Activated T-cell treated with anti-CD3 and anti-CD28 coated beads, Interleukin-2, amount 50 U/mL, for 1 hour (primary cell): ENCODE data around the gene MTX1.
"Not testable (repeated sequence)": the region's sequence is repeated elsewhere in the genome, so short reads cannot be mapped to it uniquely, and the experiment has no call there.

Source experiments
- DNase-seq: peaks from one replicate; pipeline ENCODE4 v3.0.0-alpha.2; 2020

MTX1 gene

DNA sequence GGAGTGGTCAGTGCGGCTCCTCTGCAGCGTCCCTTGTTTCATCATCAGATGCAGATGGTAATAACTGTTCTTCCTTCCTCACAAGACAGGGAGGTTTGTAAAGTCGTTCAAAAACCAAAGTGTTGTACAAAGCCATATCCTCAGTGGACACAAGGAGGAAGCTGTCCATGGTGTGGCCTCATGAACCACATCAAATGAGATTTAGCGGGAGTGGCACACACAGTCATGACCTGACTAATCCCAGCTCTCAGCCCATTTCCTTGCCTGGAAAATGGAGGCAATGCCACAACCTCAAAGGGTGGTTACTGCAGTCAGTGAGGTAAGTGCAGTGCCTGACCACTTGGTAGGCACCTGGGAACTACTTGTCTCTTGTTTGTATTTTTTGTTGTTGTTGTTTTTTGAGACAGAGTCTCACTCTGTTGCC lies 33.4 kb downstream of the MTX1 start:
- no peak for DNase-seq

GRCh38 chr1:155242805-155243358 lies 34.4 kb downstream of the MTX1 start:
- no peak for DNase-seq

DNA sequence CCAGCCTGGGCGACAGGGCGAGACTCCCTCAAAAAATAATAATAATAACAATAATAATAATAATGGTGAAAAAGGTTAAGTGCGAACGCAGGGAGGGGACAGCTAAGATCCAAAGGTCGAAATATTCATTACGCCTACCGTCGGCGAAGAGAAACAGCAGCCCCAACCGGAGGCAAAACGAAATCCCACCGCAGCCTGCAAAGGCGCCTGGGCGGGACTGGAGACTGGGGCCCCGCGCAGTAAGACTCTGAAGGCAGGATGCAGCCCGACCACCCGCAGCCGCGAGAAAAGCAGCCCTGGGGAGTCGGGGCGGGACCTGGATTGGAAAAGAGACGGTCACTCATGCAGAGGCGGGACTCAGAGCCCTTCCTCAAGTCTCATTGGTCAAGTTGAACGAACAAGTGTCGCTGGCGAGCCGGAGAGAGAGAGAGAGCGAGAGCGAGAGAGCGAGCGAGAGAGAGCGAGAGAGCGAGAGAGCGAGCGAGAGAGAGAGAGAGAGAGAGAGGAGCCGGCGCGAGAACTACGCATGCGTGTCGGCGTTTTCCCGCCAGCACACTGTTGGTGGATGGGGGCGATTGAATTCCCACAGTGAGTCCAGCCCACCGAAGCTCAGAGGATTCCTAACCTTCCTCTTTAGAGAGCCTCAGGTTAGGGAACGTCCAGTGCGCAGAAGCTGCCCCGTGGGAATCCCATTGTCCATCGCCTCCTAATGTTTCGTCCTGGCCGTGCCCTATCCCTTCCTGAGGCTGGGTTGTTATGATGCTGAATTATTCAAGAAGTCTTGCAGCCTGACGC lies 36.1 kb downstream of the MTX1 start:
- DNase-seq, result peak; percentile 90

- no peak for DNase-seq
Observed at GRCh38 chr1:155245163-155245524, 36.6 kb downstream of the MTX1 start.

DNA sequence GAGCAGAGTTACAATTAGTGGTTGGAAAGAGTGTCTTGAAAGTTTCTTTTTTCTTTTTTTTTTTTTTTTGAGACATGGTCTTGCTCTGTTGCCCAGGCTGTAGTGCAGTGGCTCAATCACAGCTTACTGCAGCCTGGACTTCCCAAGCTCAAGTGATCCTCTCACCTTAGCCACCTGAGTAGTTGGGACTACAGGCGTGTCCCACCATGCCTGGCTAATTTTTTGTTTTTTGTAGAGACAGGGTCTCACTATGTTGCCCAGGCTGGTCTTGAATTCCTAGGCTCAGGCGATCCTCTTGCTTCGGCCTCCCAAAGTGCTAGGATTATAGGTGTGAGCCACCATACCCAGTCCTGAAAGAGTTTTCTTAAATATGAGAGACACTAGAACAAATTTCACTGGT lies 38.3 kb downstream of the MTX1 start:
- DNase-seq, result not testable (repeated sequence)

- DNase-seq, result no peak
Observed at GRCh38 chr1:155247667-155248553, 39.4 kb downstream of the MTX1 start.

GRCh38 chr1:155250246-155250632 lies 41.7 kb downstream of the MTX1 start:
- no peak for DNase-seq

DNA sequence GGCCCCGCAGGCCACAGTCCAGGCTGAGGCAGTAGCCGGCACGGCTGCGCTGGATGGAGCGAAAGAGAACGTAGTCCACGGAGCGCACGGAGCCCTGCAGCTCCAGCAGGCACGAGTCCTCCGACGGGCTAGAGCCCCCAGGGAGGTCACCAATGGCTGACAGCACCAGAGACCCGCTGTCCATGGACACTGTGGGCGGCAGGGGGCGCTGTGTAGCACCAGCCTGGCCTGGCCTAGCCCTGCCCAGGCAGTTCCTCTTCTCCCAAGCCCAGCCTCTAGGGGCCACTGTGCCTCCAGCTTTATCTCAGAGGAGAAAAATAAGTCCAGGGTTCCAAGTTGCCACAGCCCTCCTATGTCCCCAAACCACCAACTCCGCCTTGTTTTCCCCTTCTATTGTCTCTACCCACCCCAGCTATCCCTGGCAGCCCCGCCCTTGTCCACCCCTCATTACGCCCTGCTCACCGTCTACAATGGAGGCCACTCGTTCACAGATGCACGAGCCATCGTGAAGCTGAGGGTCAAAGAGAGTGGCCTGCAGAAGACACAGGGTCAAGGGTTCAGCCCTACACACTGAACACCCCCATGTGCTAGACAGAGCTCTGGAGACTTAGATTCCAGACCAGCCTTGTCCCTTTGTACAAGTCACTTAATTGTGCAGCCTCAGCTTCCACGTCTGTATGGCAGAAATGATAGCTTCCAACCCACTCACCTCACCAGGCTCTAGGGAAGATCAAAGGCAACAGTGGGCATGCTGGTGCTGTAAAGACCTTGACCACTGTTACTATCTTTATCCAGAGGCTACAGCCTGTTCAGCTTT lies 42.3 kb downstream of the MTX1 start:
- peak; percentile 97 for DNase-seq

DNA sequence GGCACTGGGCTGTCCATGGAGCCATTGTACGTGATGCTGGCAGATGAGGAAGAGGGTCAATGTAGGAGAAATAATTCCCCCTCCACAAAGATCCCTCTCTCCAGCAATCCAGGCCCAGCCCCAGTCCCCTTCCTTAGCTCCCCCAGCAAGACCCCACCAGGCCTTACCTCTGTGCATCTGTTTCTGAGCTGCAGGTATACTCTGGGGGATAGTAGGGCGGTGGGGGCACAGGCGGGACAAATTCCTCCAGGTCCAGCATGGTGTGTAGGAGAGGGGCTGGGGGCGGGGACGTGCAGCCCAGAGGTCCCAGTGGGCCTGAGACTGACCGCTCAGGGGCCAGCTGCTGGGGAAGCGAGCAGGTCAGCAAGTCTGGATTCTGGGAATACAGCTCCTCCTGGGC lies 43.1 kb downstream of the MTX1 start:
- no peak for DNase-seq

GRCh38 chr1:155253208-155253607 lies 44.7 kb downstream of the MTX1 start:
- DNase-seq, result no peak

DNA sequence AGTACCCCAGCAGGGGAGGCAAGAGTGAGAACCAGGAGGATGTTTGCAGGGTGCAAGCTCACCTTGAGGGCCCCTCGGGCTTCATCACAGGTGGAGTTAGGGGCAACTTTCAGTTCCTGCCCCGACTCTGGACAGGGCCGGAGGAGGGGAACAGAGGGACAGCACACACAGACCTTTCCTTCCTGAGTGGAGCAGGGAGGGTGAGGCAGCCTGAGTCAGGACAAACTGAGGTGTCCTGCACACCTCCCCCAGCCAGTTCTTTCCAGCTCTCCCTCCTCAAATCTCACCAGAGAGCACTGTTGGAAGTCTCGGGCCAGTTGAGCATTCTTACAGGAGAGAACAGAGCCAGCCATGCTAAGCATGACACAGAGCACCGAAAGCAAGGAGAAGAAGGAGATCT lies 45.3 kb downstream of the MTX1 start:
- DNase-seq, result no peak

DNA sequence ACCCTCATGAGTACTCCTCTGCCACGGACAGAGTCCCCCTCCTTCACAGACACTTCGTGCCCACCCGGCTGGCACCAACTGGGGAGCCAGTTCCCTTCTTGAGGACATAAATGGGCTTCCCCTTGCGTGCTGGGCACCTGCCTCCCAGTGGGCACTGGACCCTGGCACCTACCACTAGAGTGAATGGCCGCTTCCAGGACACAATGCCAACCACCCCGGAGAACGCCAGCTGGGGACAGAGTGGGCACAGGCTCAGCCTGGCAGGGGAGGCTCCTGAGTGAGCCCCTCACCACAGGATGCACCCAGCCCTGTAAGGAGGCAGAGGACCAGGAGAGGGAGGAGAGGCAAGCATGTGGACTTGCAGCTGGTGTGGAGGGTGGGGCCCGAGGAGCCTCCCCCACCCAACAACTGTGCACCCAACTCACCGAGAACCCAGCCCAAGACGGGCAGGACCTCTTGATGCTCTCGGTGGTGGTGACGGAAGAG lies 45.8 kb downstream of the MTX1 start:
- no peak for DNase-seq

GRCh38 chr1:155254714-155255242 lies 46.3 kb downstream of the MTX1 start:
- no peak for DNase-seq

DNA sequence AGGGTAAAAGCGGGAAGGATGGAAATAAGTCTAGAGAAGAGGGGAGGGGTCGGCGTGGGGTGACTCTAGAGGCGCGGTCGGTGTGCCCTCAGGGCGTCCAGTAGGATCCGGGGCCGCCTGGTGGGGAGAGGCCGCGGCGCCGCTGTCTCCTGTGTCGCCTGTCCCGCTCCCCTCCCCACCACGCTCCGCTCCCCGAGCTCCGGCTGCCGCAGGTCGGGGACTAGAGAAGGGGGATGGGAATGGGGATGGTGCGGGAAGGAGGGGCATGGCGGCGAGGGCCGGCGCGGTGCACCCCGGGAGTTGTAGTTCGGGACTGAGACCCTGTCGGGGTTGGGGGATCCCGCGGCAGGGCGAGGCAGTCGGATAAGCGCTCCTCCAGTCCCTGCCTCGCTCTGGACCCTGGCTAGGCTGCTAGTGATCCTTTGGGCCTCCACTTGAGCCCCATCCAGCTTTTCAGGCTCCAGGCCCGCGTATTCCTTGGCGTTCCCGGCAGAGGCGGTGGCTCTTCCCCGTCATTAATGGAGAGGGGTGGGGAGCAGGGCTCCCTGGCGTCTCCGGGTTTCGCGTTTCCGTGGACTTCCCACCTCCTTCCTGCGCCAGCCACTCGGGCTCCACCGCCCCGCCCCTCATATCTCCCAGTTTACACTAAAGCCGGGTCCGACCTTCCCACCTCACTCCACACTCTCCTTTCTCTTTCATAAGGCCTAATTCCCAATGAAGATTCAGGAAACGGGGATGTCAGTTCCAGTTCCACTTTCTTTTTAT lies 46.9 kb downstream of the MTX1 start, which contains the start of gene ENTREP3:
TSS of gene ENTREP3 (minus strand) at position 241 of the 765 bp plus-strand sequence. CDS start 606 bp downstream, outside the sequence.
- peak; percentile 76 for DNase-seq

DNA sequence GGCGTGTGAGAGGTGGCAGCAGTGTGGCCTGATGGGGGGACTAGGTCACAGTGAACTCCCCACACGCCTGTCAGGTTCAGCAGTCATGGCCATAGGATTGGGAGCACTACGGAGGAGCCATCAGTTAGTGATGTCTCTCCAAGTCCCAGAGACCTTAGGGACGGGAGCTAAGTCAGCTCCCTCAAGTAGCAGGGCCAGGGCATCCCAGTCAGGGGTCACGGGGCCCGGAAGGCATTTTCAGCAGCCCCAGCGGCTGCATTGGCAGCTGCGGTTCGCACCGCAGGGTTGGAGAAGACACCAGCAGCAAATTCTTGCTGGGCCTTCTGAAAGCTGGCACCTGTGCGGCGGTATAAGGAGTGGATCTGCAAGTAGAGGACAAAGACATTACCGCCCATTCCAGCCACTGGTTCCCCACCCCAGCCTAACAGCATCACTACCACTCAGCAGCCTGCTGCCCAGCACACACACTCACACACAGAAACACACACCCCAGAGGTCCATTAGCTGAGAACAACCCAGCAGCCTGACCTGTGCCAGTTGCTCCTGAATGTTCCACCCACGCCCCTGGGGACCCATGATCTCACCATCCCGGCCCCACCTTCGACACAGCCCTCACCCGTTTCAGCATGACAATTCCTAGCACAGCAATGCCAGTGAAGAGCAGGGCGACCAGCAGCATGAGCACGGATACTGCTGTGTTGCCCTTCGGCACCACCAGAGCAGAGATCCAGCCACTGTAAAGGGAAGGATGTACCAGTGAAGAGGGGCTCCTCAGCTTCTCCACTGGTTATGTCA lies 47.8 kb downstream of the MTX1 start:
- no peak for DNase-seq

DNA sequence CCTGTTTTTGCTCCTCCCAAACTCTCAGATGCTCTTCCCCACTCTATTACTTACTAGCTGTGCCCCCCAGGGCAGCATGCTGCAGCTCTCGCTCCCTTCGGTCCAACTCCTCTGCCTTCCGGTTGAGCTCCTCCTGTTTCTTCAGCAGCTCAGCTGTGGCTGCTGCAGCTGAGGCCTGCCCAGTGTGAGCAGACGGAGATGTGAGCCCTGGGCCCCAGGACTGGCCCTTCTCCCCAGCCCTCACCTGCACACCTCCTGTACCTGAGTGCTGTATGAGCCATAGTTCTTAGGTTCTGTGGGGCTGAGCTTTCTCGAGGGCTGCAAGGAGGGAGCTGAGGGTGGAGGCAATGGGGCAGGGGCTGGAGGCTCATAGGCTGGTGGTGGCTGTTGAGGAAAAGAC lies 51.8 kb downstream of the MTX1 start:
- DNase-seq, result no peak

DNA sequence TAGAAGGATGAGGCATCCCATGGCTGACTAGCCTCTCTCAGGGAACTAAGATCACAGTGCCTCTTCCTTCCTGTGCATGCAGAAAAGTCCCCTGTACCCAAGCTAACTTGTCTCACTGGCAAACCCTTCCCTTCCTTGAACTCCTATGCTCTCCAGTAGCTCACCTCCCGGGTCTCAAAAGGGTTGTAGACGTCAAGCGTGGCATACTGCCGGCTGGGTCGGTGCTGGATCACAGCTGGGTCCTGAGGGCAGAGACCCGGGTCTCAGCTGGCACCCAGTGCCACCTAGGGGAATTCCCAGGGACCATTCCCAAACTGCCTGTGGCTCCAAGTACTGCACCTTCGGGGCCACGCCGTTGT lies 53.0 kb downstream of the MTX1 start:
- DNase-seq, result no peak

DNA sequence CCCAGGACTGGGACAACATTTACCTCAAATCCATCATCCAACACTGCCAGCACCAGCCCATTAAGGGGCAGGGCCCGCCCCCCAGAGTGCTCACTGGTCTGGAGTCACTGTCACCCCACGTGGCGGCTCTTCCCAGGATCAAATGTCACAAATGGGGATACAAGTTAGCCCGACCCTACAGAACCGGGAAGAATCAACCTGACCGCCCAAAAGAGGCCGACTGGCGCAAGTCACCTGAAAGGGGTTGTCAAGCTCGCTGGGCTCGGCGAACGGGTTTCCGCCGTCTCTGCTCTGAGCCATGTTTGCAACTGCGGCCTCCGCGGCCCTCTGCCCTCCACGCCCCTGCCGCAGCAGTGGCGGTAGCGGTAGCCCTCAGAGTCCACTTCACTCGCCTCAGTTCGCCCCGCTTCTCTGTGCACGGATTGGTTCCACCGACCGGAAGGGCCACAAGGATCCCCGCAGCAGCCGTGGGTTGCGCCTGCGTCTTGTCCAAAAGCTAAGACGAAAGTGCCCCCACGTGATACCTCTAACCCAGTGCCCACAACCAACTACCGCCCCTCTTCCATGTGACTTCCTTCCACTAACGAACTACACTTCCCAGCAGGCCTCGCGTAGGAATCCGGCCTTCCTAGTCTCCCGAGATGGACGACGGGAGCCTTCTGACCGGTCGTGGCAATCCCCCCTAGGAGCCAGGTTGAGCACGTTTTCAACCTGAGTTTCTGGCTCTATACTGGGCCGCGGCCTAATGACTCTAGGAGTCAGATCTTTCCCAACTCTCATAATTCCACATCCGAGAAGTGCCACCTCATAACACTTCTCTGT lies 53.6 kb downstream of the MTX1 start, which contains the start of gene SCAMP3:
TSS of gene SCAMP3 (minus strand) at position 509 of the 822 bp plus-strand sequence. CDS start at position 300, 209 bp downstream.
- peak; percentile 75 for DNase-seq

GRCh38 chr1:155263067-155263466 lies 54.6 kb downstream of the MTX1 start:
- no peak for DNase-seq
